Fibroblast of skin of scalp (primary cell): ENCODE results near the gene DEFB114. TPM values are rescaled to one million over a fixed set of nuclear protein-coding genes. Genes with fewer than 3 reads are reported as not detected.
"Not testable (repeated sequence)": the region's sequence is repeated elsewhere in the genome, so short reads cannot be mapped to it uniquely, and the experiment has no call there.

Source experiments
- DNase-seq: peaks from one replicate; pipeline ENCODE4 v3.0.0-alpha.2; 2013
- polyA plus RNA-seq, 2 experiments: library from polyadenylated mRNA; unstranded; fragments of 120-200 nt; gene quantifications; one replicate each; pipeline ENCODE4 v1.2.1, GENCODE V29; 2013; ENCODE audit not compliant: insufficient read length in 2 of 2

Gene DEFB114, protein sequence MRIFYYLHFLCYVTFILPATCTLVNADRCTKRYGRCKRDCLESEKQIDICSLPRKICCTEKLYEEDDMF
- not detected for polyA plus RNA-seq (2013, experiment 1 of 2; ENCODE audit: insufficient read length)
- polyA plus RNA-seq (2013, experiment 2 of 2; ENCODE audit: insufficient read length), result not detected

DNA sequence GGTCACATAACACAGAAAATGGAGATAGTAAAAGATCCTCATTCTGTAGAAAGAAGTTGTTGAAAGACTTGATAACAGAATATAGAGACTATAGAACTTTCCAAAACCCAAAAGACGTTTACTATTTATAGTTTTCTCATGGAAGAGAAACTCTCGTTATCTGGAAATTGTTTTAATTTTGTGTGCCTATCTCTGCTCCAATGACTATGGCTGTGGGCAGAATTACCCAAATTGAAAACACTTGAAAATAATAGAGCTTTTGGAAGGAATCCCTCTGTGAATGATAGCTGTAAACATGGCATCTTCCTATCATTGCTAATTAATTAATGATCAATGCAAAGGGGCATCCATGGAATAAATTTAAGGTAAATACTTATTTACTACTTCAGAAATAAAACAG is at the start of gene DEFB114:
DEFB114 (minus strand) TSS at position 101 of the 400 bp plus-strand sequence; CDS start at position 42, 59 bp downstream.
- no peak for DNase-seq

DNA sequence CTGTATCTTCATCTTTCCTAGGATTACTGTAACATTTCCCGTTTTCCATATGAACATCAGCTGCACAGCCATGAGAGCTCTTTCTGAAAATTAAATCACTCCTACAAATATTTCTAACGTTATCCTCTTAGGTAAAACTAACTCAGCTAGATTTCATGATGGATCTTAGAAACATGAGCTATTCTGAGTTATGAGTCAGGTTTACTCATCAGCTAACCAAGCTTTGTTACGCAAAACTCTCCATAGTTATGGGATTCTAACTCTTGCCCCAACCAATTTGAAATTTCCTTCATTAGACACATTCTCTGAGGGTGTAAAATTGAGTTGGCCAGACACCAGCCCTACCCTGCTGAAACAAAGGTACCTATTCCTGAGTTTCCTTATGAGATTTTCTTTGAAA is 43.9 kb upstream of the DEFB114 start:
- DNase-seq, result no peak

DNA sequence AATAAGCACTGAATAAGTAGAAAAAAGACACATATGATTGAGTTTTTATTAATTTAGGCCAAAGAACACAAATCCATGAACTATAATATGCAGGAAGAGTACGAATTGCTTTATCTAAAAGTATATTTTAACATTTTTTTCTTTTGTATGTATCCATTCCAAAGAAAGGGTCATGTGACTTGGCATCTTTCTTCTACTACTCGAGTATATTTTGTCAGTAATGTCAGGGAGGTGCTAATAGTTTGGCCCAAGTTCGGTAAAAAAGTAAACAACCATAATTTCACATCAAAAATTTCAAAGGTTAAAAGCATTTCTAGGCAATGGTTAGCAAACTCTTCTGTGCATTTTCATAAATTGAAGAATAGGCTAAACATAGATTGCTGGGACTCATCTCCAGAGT is 39.2 kb upstream of the DEFB114 start:
- DNase-seq, result no peak

DNA sequence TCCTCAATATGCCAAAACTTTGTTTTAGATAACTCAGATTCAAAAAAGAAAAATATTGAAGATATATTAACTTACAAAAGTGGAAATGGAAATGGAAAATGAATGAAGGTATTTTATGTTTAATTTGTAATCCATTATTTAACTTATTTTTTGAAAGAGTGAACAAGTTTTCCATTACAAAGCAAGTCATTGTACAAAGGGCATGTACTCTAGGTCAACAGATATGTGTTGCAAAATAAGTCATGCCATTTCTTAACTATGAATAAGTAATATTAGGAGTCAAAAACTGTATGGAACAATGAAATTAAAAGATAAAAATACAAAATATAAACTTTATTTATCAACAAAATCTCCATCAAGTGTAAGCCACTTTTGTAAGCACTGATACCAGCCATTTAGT is 31.3 kb upstream of the DEFB114 start:
- DNase-seq, result no peak

DNA sequence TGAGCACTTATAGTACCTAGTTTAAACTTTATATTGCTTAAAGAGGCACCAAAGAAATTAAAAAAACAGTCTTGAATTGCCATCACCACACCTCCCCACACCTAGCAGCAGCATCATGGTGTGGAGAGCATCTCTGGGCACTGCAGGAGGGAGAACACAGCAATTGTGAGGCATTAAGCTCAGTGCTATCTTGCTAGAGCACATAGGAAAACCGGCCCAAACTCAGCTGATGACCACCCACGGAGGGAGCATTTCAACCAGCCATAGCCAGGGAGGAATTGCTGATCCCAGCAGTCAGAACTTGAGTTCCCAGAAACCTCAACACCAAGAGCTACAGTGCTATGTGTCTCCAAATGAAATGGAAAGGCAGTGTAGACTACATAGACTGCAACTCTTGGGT is 24.9 kb upstream of the DEFB114 start:
- DNase-seq, result no peak

DNA sequence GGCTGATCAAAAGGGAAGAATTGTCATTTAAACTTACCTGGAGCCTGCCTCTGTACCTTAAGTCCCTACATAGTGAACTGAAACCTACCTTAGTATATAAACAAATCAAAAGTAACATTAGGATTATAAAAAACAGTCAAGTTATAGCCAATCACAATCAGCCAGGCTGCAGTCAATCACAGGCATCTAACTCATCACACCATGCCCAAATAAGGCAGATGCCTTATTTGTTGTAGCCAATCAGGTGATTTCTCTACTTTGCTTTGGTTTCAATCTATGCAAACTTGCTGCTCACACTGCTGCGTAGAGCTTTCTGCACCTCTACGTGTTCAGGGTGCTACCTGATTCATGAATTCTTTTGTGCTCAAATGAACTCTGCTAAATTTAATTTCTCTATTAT is 23.8 kb upstream of the DEFB114 start:
- DNase-seq, result no peak

DNA sequence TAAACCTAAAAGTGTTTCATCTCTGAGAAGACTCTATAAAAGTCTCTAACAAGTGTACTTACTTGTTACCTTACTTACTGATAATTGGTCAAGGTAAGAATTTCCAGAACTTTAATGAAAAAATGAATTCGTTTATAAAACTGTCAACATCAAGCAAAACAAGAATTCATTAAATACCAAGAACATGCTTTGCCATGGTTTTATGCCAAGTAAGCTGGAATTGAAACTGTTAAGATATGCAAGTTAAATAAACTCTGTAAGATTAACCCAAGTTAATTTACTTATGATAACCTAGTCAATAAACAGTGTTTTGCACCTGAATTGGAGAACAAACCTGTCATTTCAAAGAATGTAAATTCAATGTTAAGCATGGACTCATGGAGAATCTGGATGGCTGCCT is 22.6 kb upstream of the DEFB114 start:
- DNase-seq, result no peak

DNA sequence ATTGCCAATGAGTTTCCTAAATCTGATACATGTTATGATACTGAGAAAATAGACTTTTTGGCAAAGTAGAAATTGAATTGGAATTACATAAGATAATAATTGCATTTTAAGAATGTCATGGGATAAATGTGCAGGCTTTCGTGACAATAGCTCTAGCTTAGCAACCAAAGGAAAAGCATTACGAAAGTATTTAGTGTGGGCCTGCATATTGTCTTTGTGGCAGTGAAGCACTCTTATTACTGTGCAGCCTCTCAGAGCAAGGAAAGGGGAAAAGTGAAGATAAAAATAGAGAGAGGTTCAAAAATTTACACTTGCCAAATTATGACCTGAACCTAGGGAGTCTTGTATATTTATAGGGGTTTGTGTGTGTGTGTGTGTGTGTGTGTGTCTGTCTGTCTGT is 18.1 kb upstream of the DEFB114 start:
- no peak for DNase-seq

DNA sequence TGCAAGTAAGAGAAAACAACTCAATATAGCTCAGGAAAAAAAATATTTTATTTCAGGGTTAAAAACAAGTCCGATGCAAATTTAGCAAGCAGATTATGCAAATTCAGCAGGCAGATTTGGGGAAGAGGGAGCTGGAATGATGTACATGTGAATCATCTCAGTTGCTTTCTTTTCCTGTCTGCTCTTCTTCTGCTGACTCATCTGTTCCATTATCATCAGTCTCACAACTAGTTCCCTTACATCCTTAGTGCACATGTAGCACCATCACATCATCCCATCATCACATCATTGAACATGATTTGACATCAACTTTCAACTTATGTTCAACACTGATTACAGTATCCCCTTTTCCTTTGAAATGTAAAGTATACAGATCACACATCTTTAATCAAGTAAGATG is 16.9 kb upstream of the DEFB114 start:
- DNase-seq, result no peak

DNA sequence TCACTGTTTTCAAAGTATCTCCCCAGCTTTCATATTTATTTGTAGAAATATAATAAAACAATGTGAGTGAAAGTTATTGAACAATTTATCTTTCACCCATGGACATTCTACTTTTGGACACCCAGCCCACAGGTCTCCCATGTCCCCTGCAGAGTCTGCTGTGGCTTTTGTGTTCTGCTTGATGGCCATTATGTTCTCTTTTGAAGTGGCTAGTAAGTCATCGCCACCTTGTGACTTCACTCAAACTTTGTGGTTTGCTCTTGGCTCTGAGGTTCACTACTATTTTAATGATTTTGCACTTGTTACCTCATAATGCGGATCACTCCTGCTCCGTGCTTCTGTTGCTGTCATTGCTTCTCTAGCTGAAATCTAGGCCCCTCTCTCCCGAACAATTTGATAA is 15.6 kb upstream of the DEFB114 start:
- no peak for DNase-seq

DNA sequence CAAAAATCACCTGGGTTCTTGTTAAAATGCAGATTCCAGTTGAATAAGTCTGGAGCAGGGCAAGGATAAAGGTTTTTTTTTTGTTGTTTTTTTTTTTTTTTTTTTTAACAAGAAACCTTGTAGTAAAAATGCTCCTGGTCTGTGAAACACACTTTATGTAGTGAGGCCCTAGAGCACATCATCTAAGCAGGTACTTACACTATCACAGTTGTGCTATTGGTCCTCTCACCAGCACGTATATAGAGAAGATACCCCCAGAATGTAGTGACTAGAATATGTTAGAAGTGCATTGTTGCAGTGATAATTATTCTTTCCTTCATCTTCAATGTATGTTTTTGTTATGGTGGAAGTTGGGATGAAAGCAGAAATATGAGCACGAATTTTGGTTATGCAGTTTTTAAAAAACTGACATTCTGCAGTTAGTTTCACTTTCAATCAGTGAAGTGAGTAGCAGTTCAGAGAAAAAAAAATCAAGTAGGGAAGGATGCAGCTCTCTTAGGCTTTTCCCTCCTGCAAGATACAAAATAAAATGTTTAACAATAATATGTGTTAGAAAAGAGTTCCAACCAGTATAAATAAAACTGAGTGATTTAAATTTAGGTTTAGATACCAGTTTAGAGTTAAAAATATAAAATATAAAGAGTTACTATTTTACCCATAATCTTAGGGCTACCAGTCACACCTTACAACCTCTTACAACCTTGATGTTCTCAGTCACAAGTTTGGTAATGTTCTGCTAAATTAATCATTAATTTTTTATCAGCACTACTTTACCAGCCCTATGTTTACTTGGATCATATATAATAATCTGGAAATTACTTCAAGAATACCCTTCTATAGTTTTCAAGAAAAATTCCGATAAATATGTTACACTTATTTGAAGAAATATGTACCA is 14.6 kb upstream of the DEFB114 start:
- DNase-seq, result no peak

DNA sequence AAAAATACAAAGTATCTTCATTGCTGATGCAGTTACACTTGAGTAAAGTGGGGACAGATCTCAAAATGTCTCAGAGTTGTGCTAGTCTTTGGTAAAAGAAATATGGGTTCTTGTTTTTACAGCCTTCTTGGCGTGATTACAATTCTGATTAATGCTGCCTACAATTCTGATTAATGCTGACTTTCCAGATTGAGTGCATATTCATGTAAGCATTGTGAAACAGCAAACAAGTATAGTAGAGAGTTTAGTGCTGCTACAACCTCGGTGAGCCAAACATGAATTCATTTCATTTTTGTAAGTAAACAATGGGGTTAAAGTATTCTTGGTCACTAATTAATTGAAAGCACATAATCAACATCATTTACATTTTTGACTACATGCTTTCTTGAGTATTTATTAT is 5.6 kb upstream of the DEFB114 start, which contains the start of gene DEFB113:
DEFB113 (minus strand) TSS at position 21 of the 400 bp plus-strand sequence; CDS start at position 21, 0 bp downstream.
- DNase-seq, result no peak

DNA sequence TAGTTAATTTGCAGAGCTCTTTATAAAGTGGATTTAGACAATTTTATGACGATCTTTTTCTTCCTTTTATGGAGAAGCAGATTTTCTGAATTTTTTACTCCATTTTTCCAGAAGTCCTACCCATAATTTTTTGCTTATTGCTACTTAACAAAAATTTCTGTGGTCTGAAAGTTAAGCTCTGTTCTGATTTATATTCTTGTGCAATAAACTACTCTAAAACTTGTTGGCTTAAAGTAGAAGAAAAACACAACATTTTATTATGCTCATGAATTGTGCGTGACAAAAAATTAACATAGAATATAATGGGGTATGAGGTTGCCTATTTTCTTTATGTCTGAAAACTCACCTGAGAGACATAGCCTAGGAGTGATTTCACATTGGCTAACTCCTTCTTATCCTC is 2.9 kb upstream of the DEFB114 start:
- DNase-seq, result no peak

DNA sequence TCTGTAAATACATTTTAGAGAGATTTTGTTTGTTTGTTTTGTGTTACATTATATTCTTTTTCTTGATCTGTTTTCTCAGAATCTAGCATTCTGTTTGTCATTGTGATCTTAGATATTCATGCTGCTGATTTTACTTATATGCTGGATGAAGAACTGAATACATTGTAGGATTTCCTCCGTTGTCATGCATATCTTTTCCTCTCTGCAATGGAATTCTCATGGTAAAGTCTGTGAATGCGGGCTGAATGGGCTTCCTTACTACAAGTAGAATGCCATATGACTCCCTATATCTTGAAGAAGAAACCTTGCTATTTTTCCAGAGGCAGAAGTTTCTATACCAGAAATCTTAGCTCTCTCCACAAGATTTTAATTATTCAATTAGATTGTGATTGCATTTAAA is 2.4 kb upstream of the DEFB114 start:
- no peak for DNase-seq

DNA sequence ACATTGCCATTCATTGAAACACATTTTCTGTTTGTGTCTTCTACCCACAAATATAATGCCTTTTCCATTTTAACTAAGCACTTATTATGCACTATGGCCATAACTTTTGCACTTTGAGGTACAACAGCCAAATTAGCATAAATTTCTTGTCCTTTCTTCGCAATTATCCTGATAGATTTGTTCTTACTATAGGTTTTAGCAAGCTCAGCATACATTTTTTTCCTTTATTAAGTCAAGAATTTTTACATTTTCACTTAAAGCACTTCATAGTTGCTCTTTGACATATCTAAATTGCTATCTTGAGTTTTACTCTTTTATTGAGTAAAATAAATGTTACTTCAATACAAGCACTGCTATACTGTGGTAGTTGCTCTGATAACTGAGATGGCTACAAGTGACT is 5.8 kb downstream of the DEFB114 start:
- no peak for DNase-seq

DNA sequence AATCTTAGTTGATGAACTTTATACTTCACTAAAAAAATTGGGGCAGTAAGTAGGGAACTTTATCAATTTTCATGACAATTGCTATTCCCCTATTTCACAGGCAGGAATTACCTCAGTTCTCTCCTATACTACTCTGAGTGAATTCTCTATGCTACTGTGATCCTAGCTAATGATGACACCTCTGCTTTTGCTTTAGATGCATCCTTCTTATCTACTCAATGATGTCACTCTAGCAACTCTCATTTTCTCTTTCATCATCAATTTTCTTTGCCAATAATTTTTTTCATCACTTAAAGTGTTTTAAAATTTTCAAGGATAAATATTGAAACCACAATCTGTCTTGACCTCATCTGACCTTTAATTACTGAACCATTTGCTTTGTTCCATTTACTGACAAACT is 8.1 kb downstream of the DEFB114 start:
- no peak for DNase-seq

DNA sequence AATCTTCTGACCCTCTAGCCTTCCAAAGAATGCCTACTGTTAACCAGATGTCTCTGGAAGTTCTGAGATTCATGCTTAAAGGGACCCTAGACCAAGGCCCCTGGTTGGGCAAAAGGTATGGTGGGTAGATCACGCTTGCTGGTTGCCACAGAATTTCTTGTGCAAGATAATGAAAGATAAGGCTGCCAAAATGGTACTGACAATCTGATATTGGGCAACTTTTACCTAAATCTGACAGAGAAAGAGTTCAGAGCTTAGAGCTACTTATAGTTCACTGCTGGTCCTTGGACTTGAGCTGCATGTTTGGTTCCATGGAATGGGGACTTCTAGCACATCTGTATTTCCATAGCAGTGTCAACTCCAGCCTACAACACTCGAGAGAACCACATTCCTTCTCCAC is 12.0 kb downstream of the DEFB114 start:
- no peak for DNase-seq

DNA sequence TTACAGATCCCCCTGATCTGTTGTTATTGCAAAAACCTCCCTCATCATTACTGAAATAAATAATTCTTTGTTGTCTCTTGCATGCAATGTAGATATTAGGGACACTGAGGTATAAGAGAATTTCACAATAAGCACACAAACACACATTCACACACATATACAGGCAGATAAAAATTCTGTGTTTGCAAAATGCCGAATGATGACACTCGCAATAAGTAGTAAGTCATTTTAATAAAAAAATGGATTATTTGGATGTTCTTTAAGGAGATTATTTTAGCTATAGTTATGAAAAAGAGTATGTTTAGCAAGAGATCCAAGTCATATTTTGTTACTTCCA is 13.6 kb downstream of the DEFB114 start:
- no peak for DNase-seq

DNA sequence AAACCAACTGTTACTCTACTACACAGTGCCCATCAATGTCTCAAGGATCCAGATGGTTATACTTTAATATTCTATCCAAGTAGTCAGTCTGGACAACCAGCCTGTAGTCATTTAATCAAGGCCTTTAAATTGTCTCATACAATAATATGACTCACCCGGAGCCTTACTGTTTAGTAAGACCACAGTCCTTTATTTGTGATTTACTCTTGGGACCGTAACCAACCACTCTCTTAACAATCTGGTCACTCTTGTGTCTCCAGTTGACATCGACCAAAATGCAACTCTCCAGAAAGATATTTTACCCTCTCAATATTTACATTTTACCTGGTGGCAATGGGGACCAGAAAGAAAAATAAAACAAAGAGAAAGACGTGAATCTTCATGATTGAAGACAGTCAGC is 14.9 kb downstream of the DEFB114 start:
- no peak for DNase-seq

DNA sequence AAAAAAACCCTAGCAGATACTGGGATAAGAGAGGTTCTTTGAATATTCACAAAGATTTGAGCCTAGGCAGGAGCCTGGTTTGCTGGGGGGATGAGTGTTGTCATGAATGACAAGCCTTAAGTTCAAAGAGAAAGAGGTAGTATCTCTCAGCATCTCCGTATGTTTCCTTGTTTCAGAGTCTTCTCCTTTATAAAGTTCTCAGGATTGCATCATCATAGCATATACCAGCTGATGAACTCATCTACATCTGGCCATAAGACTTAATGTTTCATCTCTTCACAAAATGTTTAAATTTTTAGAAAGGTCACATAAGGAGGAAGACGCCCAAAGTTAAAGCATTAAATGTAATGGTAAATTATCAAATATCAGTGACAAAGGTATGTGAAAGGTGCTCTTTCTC is 17.1 kb downstream of the DEFB114 start:
- DNase-seq, result no peak

DNA sequence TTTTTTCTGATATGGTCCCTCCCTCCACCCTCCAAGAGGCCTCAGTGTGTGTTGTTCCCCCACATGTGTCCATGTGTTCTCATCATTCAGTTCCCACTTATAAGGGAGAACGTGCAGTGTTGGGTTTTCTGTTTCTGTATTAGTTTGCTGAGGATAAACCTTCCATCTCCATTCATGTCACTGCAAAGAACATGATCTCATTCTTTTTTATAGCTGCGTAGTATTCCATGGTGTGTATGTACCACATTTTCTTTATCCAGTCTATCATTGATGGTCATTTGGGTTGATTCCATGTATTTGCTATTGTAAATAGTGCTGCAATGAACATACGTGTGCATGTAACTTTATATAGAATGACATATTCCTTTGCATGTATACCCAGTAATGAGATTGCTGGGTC is 19.9 kb downstream of the DEFB114 start:
- not testable (repeated sequence) for DNase-seq

DNA sequence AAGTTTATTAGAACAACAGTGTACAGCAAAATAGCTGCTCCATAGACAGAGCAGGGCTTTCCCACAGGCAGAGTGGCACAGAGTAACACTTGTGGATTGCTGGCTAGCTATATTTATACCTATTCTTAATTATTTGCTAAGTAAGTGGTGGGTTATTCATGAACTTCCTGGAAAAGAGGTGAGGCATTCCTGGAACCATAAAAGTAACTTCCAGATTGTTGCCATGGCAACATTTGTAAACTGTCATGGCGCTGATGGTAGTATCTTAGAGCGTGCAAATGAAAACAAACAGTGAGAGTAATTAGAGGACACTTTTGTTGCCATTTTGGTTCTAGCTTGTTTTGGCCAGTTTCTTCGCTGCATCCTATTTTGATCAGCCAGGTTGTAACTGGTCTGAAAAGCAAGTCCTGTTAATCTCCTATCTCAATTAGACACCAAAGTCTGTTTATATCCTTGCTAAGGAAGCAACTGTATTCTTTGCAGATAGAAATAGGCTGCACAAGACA is 23.9 kb downstream of the DEFB114 start:
- no peak for DNase-seq

DNA sequence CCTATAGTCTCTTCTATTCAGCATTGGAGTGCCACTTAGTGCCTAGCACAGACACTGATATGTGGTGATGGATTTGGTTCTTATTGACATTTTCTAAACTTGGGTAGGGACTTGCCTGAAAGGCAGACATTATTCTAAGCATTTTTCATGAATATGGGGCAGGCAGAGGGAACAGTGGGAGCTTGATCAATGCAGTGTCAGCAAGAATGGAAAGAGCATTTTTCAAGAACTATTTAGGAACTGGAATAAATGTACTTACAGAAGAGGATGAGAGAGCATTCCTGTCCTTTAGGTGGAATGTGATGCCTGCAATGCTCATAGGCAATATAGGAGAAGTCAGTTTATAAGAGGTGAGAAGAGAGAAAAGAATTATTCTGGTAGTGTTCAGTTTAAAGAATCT is 26.2 kb downstream of the DEFB114 start:
- DNase-seq, result no peak

DNA sequence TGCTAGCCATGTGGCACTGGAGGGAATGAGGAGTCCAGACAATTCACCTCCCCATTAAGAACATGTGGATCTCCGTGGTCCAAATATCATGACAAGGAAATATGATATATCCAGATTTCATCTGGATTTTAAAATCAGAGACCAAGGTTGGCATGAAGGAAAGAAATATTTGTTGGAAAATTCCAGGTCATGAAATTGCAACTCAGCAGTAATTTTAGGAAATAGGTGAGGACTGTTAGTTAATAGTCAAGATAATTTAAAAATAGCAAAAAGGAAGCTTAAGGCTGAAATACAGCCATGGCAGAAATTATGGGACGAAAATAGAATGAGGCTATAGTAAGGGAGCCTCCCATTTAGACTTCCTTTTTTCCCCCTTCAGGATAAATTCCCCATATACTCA is 26.9 kb downstream of the DEFB114 start:
- DNase-seq, result no peak
